ENCODE data around the gene WFDC6.

Gene WFDC6

GRCh38 chr20:45484676-45485075 is 54.6 kb downstream of the WFDC6 start:
- H3K4me2 ChIP-seq (ENCODE audit: low read depth, low read length, poor library complexity, severe bottlenecking): no peak overlapping the region

More at GRCh38 chr20:45484676-45485075, 54.6 kb downstream of the WFDC6 start:
- Histone ChIP-seq H4K20me1 (ENCODE audit: insufficient read depth, low read length, poor library complexity, severe bottlenecking) (no peaks in the 10 kb centered on the region), H3K27me3 (ENCODE audit: insufficient read depth, low read length, poor library complexity, severe bottlenecking) (no peaks in the 10 kb centered on the region), H3K4me1 (ENCODE audit: insufficient read depth, low read length, poor library complexity, severe bottlenecking) (no peaks in the 10 kb centered on the region), H3K9me2 (replicated peaks; ENCODE audit: low read depth, low read length) (no peaks in the 10 kb centered on the region), H3F3A (ENCODE audit: low read depth) (no peaks in the 10 kb centered on the region), H3K4me3 (ENCODE audit: low read length, poor library complexity, severe bottlenecking) (no peak overlapping the region), H3K9ac (ENCODE audit: low read depth, low read length, poor library complexity, severe bottlenecking) (no peak overlapping the region), H3K9me3 (ENCODE audit: insufficient read depth, low read depth, low read length) (no peaks in the 10 kb centered on the region), H2AFZ (ENCODE audit: low read length) (no peak overlapping the region), H3K36me3 (ENCODE audit: insufficient read depth, low read length) (no peaks in the 10 kb centered on the region), H3K79me2 (ENCODE audit: insufficient read depth, low read length) (no peaks in the 10 kb centered on the region)
- TF ChIP-seq CTCF (conservative IDR thresholded peaks at IDR 0.05; ENCODE audit: low read length) (no peak), EZH2phosphoT487 (IDR thresholded peaks at IDR 0.05; ENCODE audit: borderline replicate concordance) (no peak)
